Mammary epithelial cell (primary cell): ENCODE results near the gene BRMS1L.

Source experiments
- CTCF ChIP-seq, 2 donors: IDR thresholded peaks in 1 of 2; conservative IDR thresholded peaks in 1 of 2; 2 replicates each; pipeline ENCODE4 v1.5.1; 2011 to 2012; ENCODE audit warnings: inconsistent platforms in 2 of 2, low read length in 2 of 2, mild to moderate bottlenecking in 2 of 2, control low read depth in 1 of 2, low read depth in 1 of 2; ENCODE audit not compliant: insufficient read depth in 1 of 2; ENCODE audit errors: extremely low read depth in 1 of 2
- EZH2 ChIP-seq: IDR thresholded peaks from 2 replicates; pipeline ENCODE4 v1.6.1; 2012; ENCODE audit warnings: low read length, inconsistent platforms, borderline replicate concordance

- TF ChIP-seq CTCF (conservative IDR thresholded peaks at IDR 0.05 in 1 of 2, IDR thresholded peaks at IDR 0.05 in 1 of 2; ENCODE audit: extremely low read depth in 1 of 2, insufficient read depth in 1 of 2, low read depth in 1 of 2, low read length in 2 of 2) (no peak), EZH2 (no peak)
Observed at GRCh38 chr14:35915185-35915584, 89.0 kb downstream of the BRMS1L start.
